ENCODE data around the gene FNBP1. TPM values are rescaled to one million over a fixed set of nuclear protein-coding genes. Genes with fewer than 3 reads are reported as not detected.

Gene FNBP1
- total and polyA plus RNA-seq, 2 of the 8 experiments (the other 6 are each of a cell fraction or from before 2014, with no cell fraction given) = 7.2 to 40.9 TPM

DNA sequence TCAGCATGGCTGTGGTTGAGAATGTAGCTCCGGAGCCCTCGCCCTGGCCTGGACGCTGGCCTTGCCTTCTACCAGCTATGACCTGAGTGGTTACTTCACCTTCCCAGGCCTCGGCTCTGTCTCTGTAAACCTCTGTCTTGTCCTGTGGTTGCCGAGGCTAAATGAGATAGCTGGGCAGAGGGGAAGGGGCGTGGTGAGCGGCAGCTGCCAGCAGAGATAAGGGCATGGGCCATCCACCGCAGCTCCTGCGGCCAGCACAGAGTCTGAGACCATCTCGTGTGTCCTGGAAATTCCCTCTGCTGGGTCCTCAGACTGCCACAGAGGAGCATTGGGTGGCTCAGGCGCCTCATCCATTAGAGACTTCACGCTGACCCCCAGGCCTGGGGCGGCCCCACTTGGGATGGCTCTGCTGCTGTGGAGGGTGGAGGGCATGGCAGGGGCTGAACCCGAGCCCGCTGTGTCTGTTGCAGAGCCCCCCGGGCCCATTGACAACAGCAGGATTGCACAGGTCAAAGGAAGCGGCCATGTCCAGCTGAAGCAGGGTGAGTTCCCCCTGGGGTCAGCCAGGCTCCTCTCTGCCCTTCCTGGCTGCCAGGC is 163.8 kb downstream of the FNBP1 start:
- TF ChIP-seq ZNF274 (IDR thresholded peaks at IDR 0.05; ENCODE audit: borderline replicate concordance, extremely low read depth, low read length) (no peak), HDAC6 (IDR thresholded peaks at IDR 0.05; ENCODE audit: low read depth, low read length) (no peak), POLR2AphosphoS5 (IDR thresholded peaks at IDR 0.05; ENCODE audit: low read depth, low read length) (no peak), KDM4A (IDR thresholded peaks at IDR 0.05; ENCODE audit: low read depth, low read length, severe bottlenecking) (no peak), TEAD4 (IDR thresholded peaks at IDR 0.05; ENCODE audit: low read depth, low read length) (no peak), POU5F1 (IDR thresholded peaks at IDR 0.05; ENCODE audit: low read depth, low read length) (no peak), EGR1 (IDR thresholded peaks at IDR 0.05; ENCODE audit: borderline replicate concordance, low read depth, low read length) (no peak), CBX5 (IDR thresholded peaks at IDR 0.05; ENCODE audit: low read depth, low read length) (no peak)
- no peak overlapping the region for H3K4ac ChIP-seq (replicated peaks; ENCODE audit: insufficient read length, low read depth, low read length)
- no peak overlapping the region for H3K9ac ChIP-seq (replicated peaks in 1 of 4; ENCODE audit: extremely low read depth in 1 of 4, low read depth in 3 of 4, low read length in 3 of 4)
- H3K27me3 ChIP-seq (replicated peaks in 1 of 4; ENCODE audit: control insufficient read depth in 3 of 4, extremely low read depth in 1 of 4, insufficient read depth in 3 of 4, low read length in 3 of 4) = no peaks in the 10 kb centered on the region
- no peak overlapping the region; the same call in 1 of the 2 replicates for H4K8ac ChIP-seq (ENCODE audit: extremely low read depth, insufficient read depth, low read length)
- no peak for DNase-seq (ENCODE audit: low read depth in 1 of 2, low spot score in 2 of 2)
- H2AFZ ChIP-seq (ENCODE audit: low read length) = no peak overlapping the region
- H3K14ac ChIP-seq (ENCODE audit: insufficient read length) = no peak overlapping the region
- H2AK5ac ChIP-seq (ENCODE audit: low read depth, low read length) = no peak overlapping the region
- no peak for FAIRE-seq
- 97% methylated on average over 17 of the region's 17 CpGs; no CpG with 5 or more reads in 1 of the 2 experiments for WGBS, 2 experiments (ENCODE audit: extremely low coverage in 1 of 2, insufficient coverage in 1 of 2, insufficient read length in 1 of 2, insufficient replicate concordance in 2 of 2, low coverage in 1 of 2, low lambda C conversion rate in 2 of 2, missing lambda C conversion rate in 1 of 2)
- H3K4me2 ChIP-seq (ENCODE audit: insufficient read depth in 1 of 2, low read depth in 2 of 2, low read length in 2 of 2) = no peak overlapping the region
- H3K27ac ChIP-seq (ENCODE audit: low read depth, low read length) = no peak overlapping the region
- no peak overlapping the region for H3K18ac ChIP-seq (ENCODE audit: extremely low read depth, low read length)
- peaks cover 0 to 5% (median 3%) of the 10 kb centered on the region in 4 experiments; a peak in 3 of 7 replicates for H3K4me1 ChIP-seq (replicated peaks in 1 of 4; ENCODE audit: control insufficient read depth in 3 of 4, insufficient read depth in 4 of 4, low read length in 3 of 4)
- no peak overlapping the region for H3K23ac ChIP-seq (ENCODE audit: insufficient read length)
- no peak overlapping the region for H4K5ac ChIP-seq (ENCODE audit: insufficient read length, low read depth, low read length)
- peaks cover 0 to 2% of the 10 kb centered on the region in 2 experiments for H4K20me1 ChIP-seq (replicated peaks in 1 of 2; ENCODE audit: control insufficient read depth in 1 of 2, insufficient read depth in 2 of 2, low read length in 2 of 2)
- no peak overlapping the region for H3K56ac ChIP-seq (replicated peaks; ENCODE audit: insufficient read length, low read depth, low read length)
- H2BK120ac ChIP-seq (replicated peaks; ENCODE audit: low read depth, low read length) = no peak overlapping the region
- no peaks in the 10 kb centered on the region for H3K79me1 ChIP-seq (ENCODE audit: low read depth, low read length)
- H2BK20ac ChIP-seq (ENCODE audit: low read length) = no peak overlapping the region
- no peaks in the 10 kb centered on the region for H3K79me2 ChIP-seq (ENCODE audit: control insufficient read depth in 1 of 2, insufficient read depth in 2 of 2, low read length in 2 of 2)
- H2BK15ac ChIP-seq (ENCODE audit: low read length) = no peak overlapping the region
- no peak overlapping the region for H2BK12ac ChIP-seq (ENCODE audit: low read depth, low read length)
- H3K9me3 ChIP-seq (ENCODE audit: insufficient read depth in 2 of 2, low read depth in 1 of 2, low read length in 1 of 2) = no peaks in the 10 kb centered on the region
- ChIA-PET CTCF (ENCODE audit: partially characterized antibody) (interaction anchor here (0.7 to 1.3 kb wide), 3 partner anchors 11 to 153 kb away, joined by 3 to 5 read pairs (median 3); no protein-coding TSS in a partner anchor), POLR2A (ENCODE audit: partially characterized antibody) (no interaction called here)
- peaks cover 0 to 4% (median 0%) of the 10 kb centered on the region in 4 experiments; a peak in 3 of 8 replicates for H3K36me3 ChIP-seq (ENCODE audit: control insufficient read depth in 2 of 4, insufficient read depth in 4 of 4, low read length in 3 of 4)
- no peak overlapping the region for H4K91ac ChIP-seq (replicated peaks; ENCODE audit: insufficient read length, low read length)
- no peaks in the 10 kb centered on the region for H3K23me2 ChIP-seq (ENCODE audit: low read depth, low read length)
- H3K4me3 ChIP-seq (ENCODE audit: extremely low read depth in 1 of 4, insufficient read depth in 2 of 4, low read depth in 3 of 4, low read length in 4 of 4) = no peak overlapping the region
- no peak overlapping the region for H2BK5ac ChIP-seq (ENCODE audit: low read depth, low read length)
